ENCODE data around the gene NPHP1.
"Not testable (repeated sequence)": the region's sequence is repeated elsewhere in the genome, so short reads cannot be mapped to it uniquely, and the experiment has no call there.

Gene NPHP1

GRCh38 chr2:110204408-110205385 is at the start of gene NPHP1:
NPHP1 (minus strand) TSS chr2:110205013; CDS start chr2:110204968, 45 bp downstream.
- H3K4me3 ChIP-seq, result peak within 1 kb of the TSS; percentile 60 to 76 (median 69)
- H3K9me3 ChIP-seq (replicated peaks in 1 of 11), result no peaks in the 10 kb centered on the region
- H4K20me1 ChIP-seq, result no peaks in the 10 kb centered on the region
- H3K4me1 ChIP-seq, result peaks cover 11 to 18% (median 15%) of the 10 kb centered on the region in 10 experiments; a peak in 18 of 20 replicates
- TF ChIP-seq Cebpa-rat (IDR thresholded peaks at IDR 0.05), result no peak
- peak within 1 kb of the TSS; percentile 82 to 96 (median 89) for H3K4me2 ChIP-seq
- H3K9ac ChIP-seq, result peak within 1 kb of the TSS; percentile 56 to 76 (median 73)
- peaks cover 10 to 20% (median 12%) of the 10 kb centered on the region in 11 experiments for H3K36me3 ChIP-seq
- no peaks in the 10 kb centered on the region for H3K27me3 ChIP-seq
- H3K27ac ChIP-seq, result peak within 1 kb of the TSS in 10 of 11 experiments; percentile 23 to 82 (median 50); a peak in 16 of 22 replicates

GRCh38 chr2:110248081-110248795 is 43.4 kb upstream of the NPHP1 start:
- H3K27me3 ChIP-seq; H3K27ac ChIP-seq; H3K4me1 ChIP-seq; H3K36me3 ChIP-seq; H3K9me3 ChIP-seq (replicated peaks in 1 of 11); H3K4me3 ChIP-seq; H4K20me1 ChIP-seq; H3K4me2 ChIP-seq; H3K9ac ChIP-seq: not testable (repeated sequence)

GRCh38 chr2:110245488-110246435 is 40.9 kb upstream of the NPHP1 start:
- not testable (repeated sequence) for H3K9ac ChIP-seq; H3K27me3 ChIP-seq; H3K36me3 ChIP-seq; H3K4me2 ChIP-seq; H3K4me3 ChIP-seq; H4K20me1 ChIP-seq; H3K27ac ChIP-seq; H3K4me1 ChIP-seq; H3K9me3 ChIP-seq (replicated peaks in 1 of 11)

GRCh38 chr2:110243283-110243682 is 38.5 kb upstream of the NPHP1 start:
- H3K36me3 ChIP-seq; H3K27ac ChIP-seq; H3K4me1 ChIP-seq; H3K4me2 ChIP-seq; H3K9me3 ChIP-seq (replicated peaks in 1 of 11); H3K4me3 ChIP-seq; H3K9ac ChIP-seq; H3K27me3 ChIP-seq; H4K20me1 ChIP-seq: not testable (repeated sequence)

GRCh38 chr2:110234514-110234913 is 29.7 kb upstream of the NPHP1 start:
- H3K27me3 ChIP-seq; H3K27ac ChIP-seq; H3K9ac ChIP-seq; H3K9me3 ChIP-seq (replicated peaks in 1 of 11); H3K4me2 ChIP-seq; H3K36me3 ChIP-seq; H3K4me3 ChIP-seq; H4K20me1 ChIP-seq; H3K4me1 ChIP-seq: not testable (repeated sequence)

- not testable (repeated sequence) for H3K9ac ChIP-seq; H3K36me3 ChIP-seq; H3K4me2 ChIP-seq; H3K4me1 ChIP-seq; H3K4me3 ChIP-seq; H3K27ac ChIP-seq; H3K9me3 ChIP-seq (replicated peaks in 1 of 11); H4K20me1 ChIP-seq; H3K27me3 ChIP-seq
Observed at GRCh38 chr2:110229886-110230285, 25.1 kb upstream of the NPHP1 start.

- H3K27me3 ChIP-seq; H3K36me3 ChIP-seq; H3K9ac ChIP-seq; H3K9me3 ChIP-seq (replicated peaks in 1 of 11); H3K27ac ChIP-seq; H4K20me1 ChIP-seq; H3K4me3 ChIP-seq; H3K4me1 ChIP-seq; H3K4me2 ChIP-seq: not testable (repeated sequence)
Observed at GRCh38 chr2:110222626-110223025, 17.8 kb upstream of the NPHP1 start.

GRCh38 chr2:110221938-110222337 is 17.1 kb upstream of the NPHP1 start:
- no peaks in the 10 kb centered on the region for H3K4me1 ChIP-seq
- no peaks in the 10 kb centered on the region for H3K27me3 ChIP-seq
- no peak overlapping the region for H3K4me3 ChIP-seq
- H3K9me3 ChIP-seq (replicated peaks in 1 of 11), result no peaks in the 10 kb centered on the region
- TF ChIP-seq Cebpa-rat (IDR thresholded peaks at IDR 0.05), result no peak
- no peak overlapping the region for H3K4me2 ChIP-seq
- no peak overlapping the region for H3K9ac ChIP-seq
- no peaks in the 10 kb centered on the region for H4K20me1 ChIP-seq
- no peak overlapping the region for H3K27ac ChIP-seq
- H3K36me3 ChIP-seq, result no peaks in the 10 kb centered on the region

GRCh38 chr2:110220190-110220564 is 15.4 kb upstream of the NPHP1 start:
- Histone ChIP-seq H4K20me1 (no peaks in the 10 kb centered on the region), H3K36me3 (no peaks in the 10 kb centered on the region), H3K4me1 (no peaks in the 10 kb centered on the region), H3K27ac (no peak overlapping the region), H3K4me2 (no peak overlapping the region), H3K27me3 (no peaks in the 10 kb centered on the region), H3K9ac (no peak overlapping the region), H3K4me3 (no peak overlapping the region), H3K9me3 (replicated peaks in 1 of 11) (no peaks in the 10 kb centered on the region)
- no peak for TF ChIP-seq Cebpa-rat (IDR thresholded peaks at IDR 0.05)

Measured in BLaER1 treated with 17β-estradiol and CSF1 and Interleukin-3, amounts not matched to agents 10 nM and 100 nM (cell line).